ENCODE results near the gene LRRC37A3. TPM values are rescaled to one million over a fixed set of nuclear protein-coding genes. Genes with fewer than 3 reads are reported as not detected.
"Not testable (repeated sequence)": the region's sequence is repeated elsewhere in the genome, so short reads cannot be mapped to it uniquely, and the experiment has no call there.

Gene LRRC37A3
- 9.8 and 13.7 TPM in 2 replicates for total RNA-seq (2021)
- percentile 63 among the genes with signal in this experiment for Bru-seq, nascent RNA
- percentile 71 among the genes with signal in this experiment for BruChase-seq, experiment 1, labeled RNA remaining after a 2-hour chase
- percentile 57 among the genes with signal in this experiment for BruChase-seq, experiment 2, labeled RNA remaining after a 6-hour chase
- long read RNA-seq, partial matches to known transcripts, result 1 of 19 reads
- long read RNA-seq, other reads (novel, unspliced or antisense), result 18 of 19 reads

DNA sequence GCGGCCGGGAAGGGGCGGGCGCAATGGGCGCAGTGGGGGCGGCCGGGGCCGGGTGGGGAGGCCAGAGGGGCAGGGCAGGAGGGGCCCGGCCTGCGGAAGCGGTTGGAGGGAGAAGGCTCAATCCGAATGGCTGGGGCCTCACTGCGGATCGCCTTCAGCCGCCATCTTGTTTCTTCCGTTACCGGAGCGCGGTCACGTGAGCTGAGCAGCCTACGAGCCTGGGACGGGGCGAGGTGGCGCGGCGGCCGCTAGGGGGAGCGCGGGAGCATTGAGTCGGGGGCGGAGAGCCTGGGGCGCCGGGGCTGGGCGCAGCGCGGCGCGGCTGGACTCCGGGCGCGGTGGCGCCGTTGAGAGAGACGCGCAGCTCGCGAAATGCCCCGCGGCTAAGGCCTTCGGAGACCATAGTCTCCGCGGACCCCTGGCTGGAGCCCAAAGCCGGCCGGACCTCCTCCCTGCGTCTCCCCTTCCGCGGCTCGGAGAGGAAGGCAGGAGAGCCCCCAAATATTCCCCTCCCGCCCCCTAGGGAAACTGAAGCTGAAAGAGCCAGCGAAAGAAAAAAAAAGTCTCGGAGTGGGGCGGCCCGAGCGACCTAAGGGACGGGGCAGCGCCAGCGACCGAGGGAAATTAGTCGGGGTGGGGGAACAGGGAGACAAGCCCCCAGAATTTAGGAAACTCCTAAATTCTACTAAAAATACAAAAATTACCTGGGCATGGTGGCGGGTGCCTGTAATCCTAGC lies at the start of gene LRRC37A3:
TSS of gene LRRC37A3 (minus strand) at position 190 of the 737 bp plus-strand sequence. CDS start 22,221 bp downstream, outside the sequence.
- ChIA-PET CTCF (interaction anchor here (0.9 to 1.7 kb wide), 4 partner anchors 8 to 182 kb away, joined by 3 to 10 read pairs (median 5); no protein-coding TSS in a partner anchor), POLR2A (ENCODE audit: unreplicated experiment) (interaction anchor here (0.5 to 0.9 kb wide), 3 partner anchors 103 to 968 kb away, joined by 3 to 10 read pairs (median 5); no protein-coding TSS in a partner anchor)
- not testable (repeated sequence) for H3K79me2 ChIP-seq (ENCODE audit: low read depth); BruUV-seq (replicated peaks); H3K4me1 ChIP-seq (replicated peaks; ENCODE audit: insufficient read depth); H4K20me1 ChIP-seq (ENCODE audit: insufficient read depth); H3K9me3 ChIP-seq (ENCODE audit: insufficient read depth, low read depth); H3F3A ChIP-seq (ENCODE audit: insufficient read depth, low read depth); H3K9me2 ChIP-seq (ENCODE audit: insufficient read depth); H3K27me3 ChIP-seq (ENCODE audit: insufficient read depth, low read depth); H3K36me3 ChIP-seq (ENCODE audit: low read depth)
- H2AFZ ChIP-seq, result peak within 1 kb of the TSS; percentile 63; the same call in 1 of the 2 replicates
- peak within 1 kb of the TSS; percentile 76 for H3K4me2 ChIP-seq
- H3K27ac ChIP-seq, result peak within 1 kb of the TSS; percentile 56
- DNase-seq, result peak; percentile 73 to 95
- TF ChIP-seq, protein P1, sequence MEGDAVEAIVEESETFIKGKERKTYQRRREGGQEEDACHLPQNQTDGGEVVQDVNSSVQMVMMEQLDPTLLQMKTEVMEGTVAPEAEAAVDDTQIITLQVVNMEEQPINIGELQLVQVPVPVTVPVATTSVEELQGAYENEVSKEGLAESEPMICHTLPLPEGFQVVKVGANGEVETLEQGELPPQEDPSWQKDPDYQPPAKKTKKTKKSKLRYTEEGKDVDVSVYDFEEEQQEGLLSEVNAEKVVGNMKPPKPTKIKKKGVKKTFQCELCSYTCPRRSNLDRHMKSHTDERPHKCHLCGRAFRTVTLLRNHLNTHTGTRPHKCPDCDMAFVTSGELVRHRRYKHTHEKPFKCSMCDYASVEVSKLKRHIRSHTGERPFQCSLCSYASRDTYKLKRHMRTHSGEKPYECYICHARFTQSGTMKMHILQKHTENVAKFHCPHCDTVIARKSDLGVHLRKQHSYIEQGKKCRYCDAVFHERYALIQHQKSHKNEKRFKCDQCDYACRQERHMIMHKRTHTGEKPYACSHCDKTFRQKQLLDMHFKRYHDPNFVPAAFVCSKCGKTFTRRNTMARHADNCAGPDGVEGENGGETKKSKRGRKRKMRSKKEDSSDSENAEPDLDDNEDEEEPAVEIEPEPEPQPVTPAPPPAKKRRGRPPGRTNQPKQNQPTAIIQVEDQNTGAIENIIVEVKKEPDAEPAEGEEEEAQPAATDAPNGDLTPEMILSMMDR (conservative IDR thresholded peaks at IDR 0.05), result peak; percentile 80
- H3K4me3 ChIP-seq, result peak within 1 kb of the TSS; percentile 62
- intact Hi-C loops (cut with micrococcal nuclease; ENCODE audit: unreplicated experiment), result loop anchor here (2.0 to 10.0 kb wide), 3 partner anchors 41 to 185 kb away; no protein-coding TSS in a partner anchor

DNA sequence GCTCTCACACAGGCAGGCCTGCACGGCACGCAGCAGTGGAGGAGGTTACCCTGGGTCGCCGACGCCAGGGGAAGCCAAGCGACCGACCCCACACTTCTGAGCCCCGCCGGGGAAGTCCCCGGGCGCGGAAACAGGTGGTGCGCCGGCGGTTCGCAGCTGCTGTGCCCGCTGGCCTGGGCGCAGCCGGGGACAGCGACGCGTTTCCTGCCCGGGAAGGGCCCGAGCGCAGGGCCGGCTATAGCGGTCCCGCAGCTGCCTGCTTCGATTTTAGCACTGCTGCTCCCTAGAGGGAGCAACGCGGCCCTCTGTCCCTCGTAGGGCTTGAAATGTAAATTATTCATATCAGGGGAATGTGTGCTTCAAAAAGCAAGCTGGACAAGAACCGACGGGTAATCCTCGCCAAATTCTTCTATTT lies 46.6 kb upstream of the LRRC37A3 start:
- not testable (repeated sequence) for H3F3A ChIP-seq (ENCODE audit: insufficient read depth, low read depth); H3K36me3 ChIP-seq (ENCODE audit: low read depth); H4K20me1 ChIP-seq (ENCODE audit: insufficient read depth); H3K9me3 ChIP-seq (ENCODE audit: insufficient read depth, low read depth); H3K9me2 ChIP-seq (ENCODE audit: insufficient read depth); H3K27me3 ChIP-seq (ENCODE audit: insufficient read depth, low read depth); H3K79me2 ChIP-seq (ENCODE audit: low read depth); BruUV-seq (replicated peaks)
- Histone ChIP-seq H3K27ac (peak overlapping the region; percentile 30; the same call in 1 of the 2 replicates), H3K4me1 (replicated peaks; ENCODE audit: insufficient read depth) (peaks cover 30% of the 10 kb centered on the region), H3K4me2 (peak overlapping the region; percentile 70), H2AFZ (peak overlapping the region; percentile 74), H3K4me3 (peak overlapping the region; percentile 51; the same call in 1 of the 2 replicates)
- DNase-seq, result peak; percentile 65 to 70
- intact Hi-C loops (cut with micrococcal nuclease; ENCODE audit: unreplicated experiment), result loop anchor here (2.0 kb wide), 2 partner anchors 91 to 135 kb away; partner anchors contain the start of gene GNA13
- POLR2A ChIA-PET (ENCODE audit: unreplicated experiment), result interaction anchor here (0.9 kb wide), 1 partner anchor 1708 kb away, joined by 3 read pairs; no protein-coding TSS in a partner anchor
- TF ChIP-seq, protein P1 (conservative IDR thresholded peaks at IDR 0.05), result 0 out of 2 replicates have a peak, but pooled peaks have one; percentile 29
- CTCF ChIA-PET, result interaction anchor here (0.7 kb wide), 3 partner anchors 134 to 327 kb away, joined by 3 to 5 read pairs (median 4); no protein-coding TSS in a partner anchor

GRCh38 chr17:64965256-64965872 lies 46.1 kb upstream of the LRRC37A3 start:
- CTCF ChIA-PET, result interaction anchor here (0.6 to 0.7 kb wide), 4 partner anchors 134 to 328 kb away, joined by 3 to 5 read pairs (median 4); no protein-coding TSS in a partner anchor
- Histone ChIP-seq H3K4me2 (peak overlapping the region; percentile 70), H3K4me3 (peak overlapping the region; percentile 51; the same call in 1 of the 2 replicates), H3K4me1 (replicated peaks; ENCODE audit: insufficient read depth) (peaks cover 31% of the 10 kb centered on the region), H2AFZ (peak overlapping the region; percentile 74)
- H3K36me3 ChIP-seq (ENCODE audit: low read depth); H3K27me3 ChIP-seq (ENCODE audit: insufficient read depth, low read depth); H3K79me2 ChIP-seq (ENCODE audit: low read depth); H3K9me3 ChIP-seq (ENCODE audit: insufficient read depth, low read depth); H4K20me1 ChIP-seq (ENCODE audit: insufficient read depth); BruUV-seq (replicated peaks); H3K9me2 ChIP-seq (ENCODE audit: insufficient read depth); intact Hi-C loops (cut with micrococcal nuclease; ENCODE audit: unreplicated experiment); H3K27ac ChIP-seq; DNase-seq; H3F3A ChIP-seq (ENCODE audit: insufficient read depth, low read depth): not testable (repeated sequence)
- POLR2A ChIA-PET (ENCODE audit: unreplicated experiment), result interaction anchor here (0.9 kb wide), 1 partner anchor 1709 kb away, joined by 3 read pairs; no protein-coding TSS in a partner anchor

Measured in PC-9 (cell line).